Loucy (cell line): ENCODE measurements around the gene LRRC18.

ENCODE experiments used
- EZH2phosphoT487 ChIP-seq: fragments of 200-600 bp; IDR thresholded peaks from 2 replicates; pipeline ENCODE4 v1.6.1; 2018; ENCODE audit warnings: antibody characterized with exemption, mild to moderate bottlenecking, moderate library complexity, borderline replicate concordance
- TF ChIP-seq, protein P1 (sequence below): fragments of 200-600 bp; sonication (generic); conservative IDR thresholded peaks from 2 replicates; pipeline ENCODE4 v1.5.1; 2014; ENCODE audit warnings: mild to moderate bottlenecking, antibody characterized with exemption, low read length

GRCh38 chr10:48934672-48935501 lies 4.8 kb downstream of the LRRC18 start:
- TF ChIP-seq, protein P1, sequence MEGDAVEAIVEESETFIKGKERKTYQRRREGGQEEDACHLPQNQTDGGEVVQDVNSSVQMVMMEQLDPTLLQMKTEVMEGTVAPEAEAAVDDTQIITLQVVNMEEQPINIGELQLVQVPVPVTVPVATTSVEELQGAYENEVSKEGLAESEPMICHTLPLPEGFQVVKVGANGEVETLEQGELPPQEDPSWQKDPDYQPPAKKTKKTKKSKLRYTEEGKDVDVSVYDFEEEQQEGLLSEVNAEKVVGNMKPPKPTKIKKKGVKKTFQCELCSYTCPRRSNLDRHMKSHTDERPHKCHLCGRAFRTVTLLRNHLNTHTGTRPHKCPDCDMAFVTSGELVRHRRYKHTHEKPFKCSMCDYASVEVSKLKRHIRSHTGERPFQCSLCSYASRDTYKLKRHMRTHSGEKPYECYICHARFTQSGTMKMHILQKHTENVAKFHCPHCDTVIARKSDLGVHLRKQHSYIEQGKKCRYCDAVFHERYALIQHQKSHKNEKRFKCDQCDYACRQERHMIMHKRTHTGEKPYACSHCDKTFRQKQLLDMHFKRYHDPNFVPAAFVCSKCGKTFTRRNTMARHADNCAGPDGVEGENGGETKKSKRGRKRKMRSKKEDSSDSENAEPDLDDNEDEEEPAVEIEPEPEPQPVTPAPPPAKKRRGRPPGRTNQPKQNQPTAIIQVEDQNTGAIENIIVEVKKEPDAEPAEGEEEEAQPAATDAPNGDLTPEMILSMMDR, result no peak
- TF ChIP-seq EZH2phosphoT487, result no peak
